ENCODE results near the gene ZDHHC7.

The ZDHHC7 gene

DNA sequence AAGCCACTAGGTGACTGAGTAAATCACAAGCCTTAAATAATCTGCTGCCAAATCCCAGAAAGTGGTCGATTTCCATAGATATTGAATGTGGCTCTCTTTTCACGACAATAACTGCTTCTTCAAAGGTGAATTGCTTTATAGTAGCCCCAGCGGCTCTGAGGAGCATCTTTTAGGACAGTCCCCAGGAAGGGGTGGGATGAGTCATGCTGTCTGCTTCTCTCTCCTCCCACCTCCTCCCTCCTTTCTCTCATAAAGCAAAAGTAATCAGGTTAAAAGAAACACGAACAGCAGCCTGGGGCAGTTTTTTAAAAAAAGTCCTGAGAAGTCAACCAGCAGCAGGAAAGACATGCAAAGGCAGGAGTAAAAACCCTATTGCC lies 18.1 kb upstream of the ZDHHC7 start (continued):
- TF ChIP-seq ZNF266 (tag by site-specific recombination; IDR thresholded peaks at IDR 0.05; ENCODE audit: low read depth) (no peak), WT1 (tag by site-specific recombination; IDR thresholded peaks at IDR 0.05) (peak; percentile 67), GFI1B (tag by site-specific recombination; IDR thresholded peaks at IDR 0.05) (no peak), EGR2 (tag by site-specific recombination; IDR thresholded peaks at IDR 0.05; ENCODE audit: low read depth) (peak; percentile 26; the same call in 1 of the 2 replicates), ZNF747 (tag by site-specific recombination; IDR thresholded peaks at IDR 0.05) (no peak), GLI4 (tag by site-specific recombination; IDR thresholded peaks at IDR 0.05) (no peak), SP7 (tag by site-specific recombination; IDR thresholded peaks at IDR 0.05) (peak; percentile 30; the same call in 1 of the 2 replicates), ZFHX2 (tag by site-specific recombination; conservative IDR thresholded peaks at IDR 0.05) (peak; percentile 25; the same call in 1 of the 2 replicates), ZNF223 (tag by site-specific recombination; IDR thresholded peaks at IDR 0.05) (no peak), SP2 (tag by site-specific recombination; IDR thresholded peaks at IDR 0.05) (peak; percentile 41; the same call in 1 of the 2 replicates), ZNF10 (tag by site-specific recombination; IDR thresholded peaks at IDR 0.05) (0 out of 2 replicates have a peak, but pooled peaks have one; percentile 24), ZNF549 (tag by site-specific recombination; IDR thresholded peaks at IDR 0.05) (no peak), ZNF596 (tag by site-specific recombination; IDR thresholded peaks at IDR 0.05) (no peak), ZNF211 (tag by site-specific recombination; IDR thresholded peaks at IDR 0.05; ENCODE audit: low read depth) (no peak)
- TF ChIP-seq, protein P1, sequence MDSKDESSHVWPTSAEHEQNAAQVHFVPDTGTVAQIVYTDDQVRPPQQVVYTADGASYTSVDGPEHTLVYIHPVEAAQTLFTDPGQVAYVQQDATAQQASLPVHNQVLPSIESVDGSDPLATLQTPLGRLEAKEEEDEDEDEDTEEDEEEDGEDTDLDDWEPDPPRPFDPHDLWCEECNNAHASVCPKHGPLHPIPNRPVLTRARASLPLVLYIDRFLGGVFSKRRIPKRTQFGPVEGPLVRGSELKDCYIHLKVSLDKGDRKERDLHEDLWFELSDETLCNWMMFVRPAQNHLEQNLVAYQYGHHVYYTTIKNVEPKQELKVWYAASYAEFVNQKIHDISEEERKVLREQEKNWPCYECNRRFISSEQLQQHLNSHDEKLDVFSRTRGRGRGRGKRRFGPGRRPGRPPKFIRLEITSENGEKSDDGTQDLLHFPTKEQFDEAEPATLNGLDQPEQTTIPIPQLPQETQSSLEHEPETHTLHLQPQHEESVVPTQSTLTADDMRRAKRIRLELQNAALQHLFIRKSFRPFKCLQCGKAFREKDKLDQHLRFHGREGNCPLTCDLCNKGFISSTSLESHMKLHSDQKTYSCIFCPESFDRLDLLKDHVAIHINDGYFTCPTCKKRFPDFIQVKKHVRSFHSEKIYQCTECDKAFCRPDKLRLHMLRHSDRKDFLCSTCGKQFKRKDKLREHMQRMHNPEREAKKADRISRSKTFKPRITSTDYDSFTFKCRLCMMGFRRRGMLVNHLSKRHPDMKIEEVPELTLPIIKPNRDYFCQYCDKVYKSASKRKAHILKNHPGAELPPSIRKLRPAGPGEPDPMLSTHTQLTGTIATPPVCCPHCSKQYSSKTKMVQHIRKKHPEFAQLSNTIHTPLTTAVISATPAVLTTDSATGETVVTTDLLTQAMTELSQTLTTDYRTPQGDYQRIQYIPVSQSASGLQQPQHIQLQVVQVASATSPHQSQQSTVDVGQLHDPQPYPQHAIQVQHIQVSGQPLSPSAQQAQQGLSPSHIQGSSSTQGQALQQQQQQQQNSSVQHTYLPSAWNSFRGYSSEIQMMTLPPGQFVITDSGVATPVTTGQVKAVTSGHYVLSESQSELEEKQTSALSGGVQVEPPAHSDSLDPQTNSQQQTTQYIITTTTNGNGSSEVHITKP (tag by site-specific recombination; IDR thresholded peaks at IDR 0.05): 0 out of 2 replicates have a peak, but pooled peaks have one; percentile 28

- H3K27ac ChIP-seq (ENCODE audit: extremely low read depth, low read depth, low read length): no peak overlapping the region
- CTCF ChIA-PET: interaction anchor here (0.6 to 0.7 kb wide), 3 partner anchors 24 to 305 kb away, joined by 3 read pairs; no protein-coding TSS in a partner anchor
- POLR2A ChIA-PET: interaction anchor here (0.6 to 3.3 kb wide), 3 partner anchors 13 to 27 kb away, joined by 3 to 25 read pairs (median 6); partner anchors contain the start of gene ZDHHC7
These were observed 17.5 kb upstream of the ZDHHC7 start for GRCh38 chr16:85028685-85029407.

More at GRCh38 chr16:85028685-85029407, 17.5 kb upstream of the ZDHHC7 start:
- TF ChIP-seq, protein P2, sequence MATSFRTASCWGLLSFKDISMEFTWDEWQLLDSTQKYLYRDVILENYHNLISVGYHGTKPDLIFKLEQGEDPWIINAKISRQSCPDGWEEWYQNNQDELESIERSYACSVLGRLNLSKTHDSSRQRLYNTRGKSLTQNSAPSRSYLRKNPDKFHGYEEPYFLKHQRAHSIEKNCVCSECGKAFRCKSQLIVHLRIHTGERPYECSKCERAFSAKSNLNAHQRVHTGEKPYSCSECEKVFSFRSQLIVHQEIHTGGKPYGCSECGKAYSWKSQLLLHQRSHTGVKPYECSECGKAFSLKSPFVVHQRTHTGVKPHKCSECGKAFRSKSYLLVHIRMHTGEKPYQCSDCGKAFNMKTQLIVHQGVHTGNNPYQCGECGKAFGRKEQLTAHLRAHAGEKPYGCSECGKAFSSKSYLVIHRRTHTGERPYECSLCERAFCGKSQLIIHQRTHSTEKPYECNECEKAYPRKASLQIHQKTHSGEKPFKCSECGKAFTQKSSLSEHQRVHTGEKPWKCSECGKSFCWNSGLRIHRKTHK (tag by site-specific recombination; IDR thresholded peaks at IDR 0.05): no peak
- TF ChIP-seq ZNF600 (tag by site-specific recombination; IDR thresholded peaks at IDR 0.05) (peak; percentile 77; the same call in 1 of the 2 replicates), ZBTB17 (tag by site-specific recombination; IDR thresholded peaks at IDR 0.05) (peak; percentile 93), ZNF629 (tag by site-specific recombination; IDR thresholded peaks at IDR 0.05) (peak; percentile 27; the same call in 1 of the 2 replicates), EGR2 (tag by site-specific recombination; IDR thresholded peaks at IDR 0.05; ENCODE audit: low read depth) (0 out of 2 replicates have a peak, but pooled peaks have one; percentile 41), ZBTB21 (tag by site-specific recombination; IDR thresholded peaks at IDR 0.05) (0 out of 2 replicates have a peak, but pooled peaks have one; percentile 34), ZFHX2 (tag by site-specific recombination; conservative IDR thresholded peaks at IDR 0.05) (peak; percentile 47; the same call in 1 of the 2 replicates), TSHZ1 (tag by site-specific recombination; IDR thresholded peaks at IDR 0.05; ENCODE audit: borderline replicate concordance) (0 out of 2 replicates have a peak, but pooled peaks have one; percentile 12), ZNF335 (tag by site-specific recombination; conservative IDR thresholded peaks at IDR 0.05) (0 out of 2 replicates have a peak, but pooled peaks have one; percentile 87), SP2 (tag by site-specific recombination; IDR thresholded peaks at IDR 0.05) (0 out of 2 replicates have a peak, but pooled peaks have one; percentile 29)
- TF ChIP-seq, protein P3, sequence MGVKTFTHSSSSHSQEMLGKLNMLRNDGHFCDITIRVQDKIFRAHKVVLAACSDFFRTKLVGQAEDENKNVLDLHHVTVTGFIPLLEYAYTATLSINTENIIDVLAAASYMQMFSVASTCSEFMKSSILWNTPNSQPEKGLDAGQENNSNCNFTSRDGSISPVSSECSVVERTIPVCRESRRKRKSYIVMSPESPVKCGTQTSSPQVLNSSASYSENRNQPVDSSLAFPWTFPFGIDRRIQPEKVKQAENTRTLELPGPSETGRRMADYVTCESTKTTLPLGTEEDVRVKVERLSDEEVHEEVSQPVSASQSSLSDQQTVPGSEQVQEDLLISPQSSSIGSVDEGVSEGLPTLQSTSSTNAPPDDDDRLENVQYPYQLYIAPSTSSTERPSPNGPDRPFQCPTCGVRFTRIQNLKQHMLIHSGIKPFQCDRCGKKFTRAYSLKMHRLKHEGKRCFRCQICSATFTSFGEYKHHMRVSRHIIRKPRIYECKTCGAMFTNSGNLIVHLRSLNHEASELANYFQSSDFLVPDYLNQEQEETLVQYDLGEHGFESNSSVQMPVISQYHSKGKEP (tag by site-specific recombination; IDR thresholded peaks at IDR 0.05): no peak
- H3K4me3 ChIP-seq (ENCODE audit: low read depth, low read length): peak overlapping the region; percentile 20
- H3K4me1 ChIP-seq (ENCODE audit: control insufficient read depth, insufficient read depth, low read length): peaks cover 16% of the 10 kb centered on the region
- no peaks in the 10 kb centered on the region for H3K9me3 ChIP-seq (ENCODE audit: control insufficient read depth, insufficient read depth, low read depth, low read length)
- H3K36me3 ChIP-seq (ENCODE audit: control insufficient read depth in 2 of 2, insufficient read depth in 1 of 2, low read length in 2 of 2): peaks cover 0 to 6% of the 10 kb centered on the region in 2 experiments; a peak in 1 of 3 replicates

Measured in HEK293 (cell line).